ENCODE measurements around the gene UNC45A. TPM values are rescaled to one million over a fixed set of nuclear protein-coding genes. Genes with fewer than 3 reads are reported as not detected.
A peak's percentile ranks its signal among the peaks of the same experiment; 100 is the strongest.

The UNC45A gene
- total and polyA plus RNA-seq, 5 donors = 24.0 to 32.8 (median 28.4) TPM

GRCh38 chr15:90991587-90992285 lies 56.7 kb downstream of the UNC45A start:
- no peaks in the 10 kb centered on the region for H3K4me1 ChIP-seq (ENCODE audit: control insufficient read depth, insufficient read depth, low read length)
- ATAC-seq = no peak
- no peaks in the 10 kb centered on the region for H3K27me3 ChIP-seq (ENCODE audit: control insufficient read depth, insufficient read depth)
- no peak overlapping the region for H3K4me3 ChIP-seq (ENCODE audit: low read length)
- H3K9me3 ChIP-seq (ENCODE audit: control insufficient read depth, low read length) = no peaks in the 10 kb centered on the region
- intact Hi-C loops (cut with DNase I) = no loop called here
- no peak overlapping the region for H3K27ac ChIP-seq (ENCODE audit: low read length)
- DNase-seq = no peak
- 81% methylated on average over 6 of the region's 6 CpGs for WGBS

DNA sequence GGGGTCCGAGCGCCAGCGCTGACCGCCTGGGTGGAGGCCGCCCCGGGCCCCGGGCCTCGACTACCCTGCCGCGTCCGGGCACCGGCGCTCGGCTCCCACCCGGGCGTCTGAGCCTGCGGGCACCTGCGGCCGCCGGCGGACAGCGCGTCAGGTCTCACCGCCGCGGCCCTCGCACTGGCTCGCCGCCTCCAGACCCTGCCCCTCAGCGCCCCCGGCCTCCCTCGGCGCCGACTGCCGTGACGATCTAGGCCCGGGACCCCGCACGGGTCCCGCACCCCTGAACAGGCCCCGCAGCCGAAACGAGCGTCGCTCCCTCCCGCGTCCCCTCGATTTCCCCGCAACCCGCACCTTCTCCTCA lies 59.0 kb downstream of the UNC45A start:
- peak overlapping the region; percentile 77 for H3K4me3 ChIP-seq (ENCODE audit: low read length)
- under 1% methylated on average over 50 of the region's 50 CpGs for WGBS
- no peaks in the 10 kb centered on the region for H3K9me3 ChIP-seq (ENCODE audit: control insufficient read depth, low read length)
- intact Hi-C loops (cut with DNase I) = no loop called here
- H3K4me1 ChIP-seq (ENCODE audit: control insufficient read depth, insufficient read depth, low read length) = no peaks in the 10 kb centered on the region
- ATAC-seq (peak; percentile 17 to 49), DNase-seq (peak in 1 of 3 donors; percentile 69)
- peak overlapping the region; percentile 24 for H3K27ac ChIP-seq (ENCODE audit: low read length)
- no peaks in the 10 kb centered on the region for H3K27me3 ChIP-seq (ENCODE audit: control insufficient read depth, insufficient read depth)

DNA sequence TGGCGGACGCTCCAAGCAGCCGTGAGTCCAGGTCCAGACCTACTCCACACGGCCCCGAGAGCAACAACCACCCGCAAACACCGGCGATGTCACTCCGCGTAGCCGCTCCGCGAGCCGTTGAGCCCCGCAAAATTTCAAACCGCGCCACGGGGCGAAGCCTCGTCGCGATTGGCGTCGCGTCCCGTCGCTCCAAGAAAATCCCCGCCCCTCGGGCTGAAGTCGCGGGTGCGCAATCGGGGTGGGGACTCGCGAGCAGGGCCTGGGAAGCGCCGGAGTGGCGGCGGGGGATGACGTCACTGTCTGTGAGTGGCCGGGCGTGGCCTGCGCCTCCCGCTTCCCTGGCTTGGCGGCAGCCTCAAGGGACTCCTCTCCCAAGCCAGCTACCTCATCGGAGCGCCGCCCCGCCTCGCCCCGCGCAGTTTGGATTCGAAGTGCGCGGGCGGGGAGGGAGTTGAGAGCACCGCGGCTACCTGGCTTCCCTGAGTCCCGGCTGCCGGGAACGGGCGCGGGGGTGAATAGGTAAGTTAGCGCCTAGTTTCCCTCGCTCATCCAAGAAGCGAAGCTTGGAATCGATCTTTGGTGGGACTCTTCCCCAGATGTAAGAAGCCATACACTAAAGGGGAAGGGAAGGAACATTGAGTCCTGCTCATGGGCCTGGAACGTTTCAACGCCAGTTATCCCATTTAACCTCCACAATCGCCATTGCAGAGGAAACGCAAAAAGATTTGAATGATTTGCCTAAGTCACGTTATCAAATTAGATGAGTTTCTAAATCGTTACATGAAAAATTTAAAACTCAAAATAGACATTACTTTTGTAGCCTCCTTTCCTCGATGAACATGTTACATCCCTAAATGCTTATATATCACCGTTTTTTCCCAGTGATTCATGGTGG lies 59.6 kb downstream of the UNC45A start, which contains the start of gene PRC1:
PRC1 (minus strand) TSS at position 119 of the 895 bp plus-strand sequence; CDS start at position 1, 118 bp downstream.
- peak within 1 kb of the TSS; percentile 77 for H3K4me3 ChIP-seq (ENCODE audit: low read length)
- H3K27me3 ChIP-seq (ENCODE audit: control insufficient read depth, insufficient read depth) = no peaks in the 10 kb centered on the region
- intact Hi-C loops (cut with DNase I) = no loop called here
- WGBS = under 1% methylated on average over 75 of the region's 75 CpGs
- no peaks in the 10 kb centered on the region for H3K4me1 ChIP-seq (ENCODE audit: control insufficient read depth, insufficient read depth, low read length)
- DNase-seq = peak; percentile 99
- H3K27ac ChIP-seq (ENCODE audit: low read length) = peak within 1 kb of the TSS; percentile 73
- no peaks in the 10 kb centered on the region for H3K9me3 ChIP-seq (ENCODE audit: control insufficient read depth, low read length)
- peak; percentile 100 for ATAC-seq

DNA sequence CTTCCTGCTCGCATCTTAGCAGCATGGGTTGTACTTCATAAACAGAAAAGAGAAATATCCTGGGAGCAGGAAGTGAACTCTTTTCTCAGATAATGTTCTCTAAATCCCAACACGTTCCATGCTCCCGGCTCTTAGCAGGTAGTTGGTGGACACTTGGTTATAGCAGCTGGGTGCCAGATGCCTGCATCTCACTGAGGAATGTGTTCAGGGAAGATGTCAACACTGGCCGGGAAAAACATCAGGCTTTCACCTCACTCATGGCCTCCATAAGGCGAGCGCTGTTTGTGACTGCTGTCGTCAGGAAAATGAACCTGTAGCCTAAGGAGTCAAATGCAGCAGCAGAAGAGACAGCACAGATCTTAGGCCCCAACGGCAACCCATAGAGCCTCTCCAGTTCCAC lies 63.7 kb downstream of the UNC45A start:
- ATAC-seq (no peak), DNase-seq (no peak)
- WGBS = 75% methylated on average over 8 of the region's 8 CpGs
- Histone ChIP-seq H3K4me3 (ENCODE audit: low read length) (no peak overlapping the region), H3K9me3 (ENCODE audit: control insufficient read depth, low read length) (no peaks in the 10 kb centered on the region), H3K4me1 (ENCODE audit: control insufficient read depth, insufficient read depth, low read length) (no peaks in the 10 kb centered on the region), H3K27ac (ENCODE audit: low read length) (no peak overlapping the region), H3K27me3 (ENCODE audit: control insufficient read depth, insufficient read depth) (no peaks in the 10 kb centered on the region)
- intact Hi-C loops (cut with DNase I) = no loop called here

DNA sequence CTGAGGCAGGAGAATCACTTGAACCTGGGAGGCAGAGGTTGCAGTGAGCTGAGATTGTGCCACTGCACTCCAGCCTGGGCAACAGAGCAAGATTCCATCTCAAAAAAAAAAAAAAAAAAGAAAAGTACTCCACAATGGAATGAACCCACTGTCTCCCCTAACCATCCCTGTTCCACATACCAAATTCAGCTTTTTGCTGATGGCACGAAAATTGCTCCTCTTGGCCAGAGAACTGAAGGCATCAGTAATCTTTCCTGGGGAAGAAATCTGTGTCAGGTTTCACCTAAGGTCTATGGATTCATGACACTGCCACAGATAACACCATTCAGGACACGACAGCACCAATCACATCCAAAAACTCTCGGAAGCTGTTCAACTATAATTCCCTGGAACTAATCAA lies 66.1 kb downstream of the UNC45A start:
- WGBS = 88% methylated on average over 3 of the region's 3 CpGs

More for the DNA sequence above, 66.1 kb downstream of the UNC45A start:
- intact Hi-C loops (cut with DNase I) = no loop called here
- Histone ChIP-seq H3K4me1 (ENCODE audit: control insufficient read depth, insufficient read depth, low read length) (no peaks in the 10 kb centered on the region), H3K27me3 (ENCODE audit: control insufficient read depth, insufficient read depth) (no peaks in the 10 kb centered on the region), H3K9me3 (ENCODE audit: control insufficient read depth, low read length) (no peaks in the 10 kb centered on the region), H3K27ac (ENCODE audit: low read length) (no peak overlapping the region), H3K4me3 (ENCODE audit: low read length) (no peak overlapping the region)
- ATAC-seq (no peak), DNase-seq (no peak)

Other genes starting within 250 kb of the UNC45A start
- 10 to 100 TPM in 3 of 4 donors, 1 to 10 TPM in 1; 8.1 to 45.3 (median 29.0) TPM for gene BLM, start 217.9 kb upstream of the UNC45A start, total RNA-seq
- 17.3 TPM for gene BLM, start 217.9 kb upstream of the UNC45A start, polyA plus RNA-seq
- 10 to 100 TPM; 57.4 to 69.0 (median 60.8) TPM for gene FURIN, start 66.7 kb upstream of the UNC45A start, total RNA-seq
- 60.1 TPM for gene FURIN, start 66.7 kb upstream of the UNC45A start, polyA plus RNA-seq
- 10 to 100 TPM; 15.6 to 21.0 (median 18.0) TPM for gene FES, start 50.8 kb upstream of the UNC45A start, total RNA-seq
- gene FES, start 50.8 kb upstream of the UNC45A start, polyA plus RNA-seq = 17.6 TPM
- gene MAN2A2, start 32.0 kb upstream of the UNC45A start, total RNA-seq = 100 to 1,000 TPM in 2 of 4 donors, 10 to 100 TPM in 2; 75.9 to 118 (median 93.4) TPM
- gene MAN2A2, start 32.0 kb upstream of the UNC45A start, polyA plus RNA-seq = 41.6 TPM
- gene HDDC3, start 2.7 kb upstream of the UNC45A start, total RNA-seq = 10 to 100 TPM; 13.5 to 17.7 (median 17.0) TPM
- 22.2 TPM for gene HDDC3, start 2.7 kb upstream of the UNC45A start, polyA plus RNA-seq
- gene RCCD1, start 19.6 kb downstream of the UNC45A start, total RNA-seq = 10 to 100 TPM in 3 of 4 donors, 1 to 10 TPM in 1; 8.7 to 14.8 (median 13.4) TPM
- 11.1 TPM for gene RCCD1, start 19.6 kb downstream of the UNC45A start, polyA plus RNA-seq
- 1 to 10 TPM; 5.1 to 8.7 (median 6.9) TPM for gene PRC1, start 59.2 kb downstream of the UNC45A start, total RNA-seq
- 5.7 TPM for gene PRC1, start 59.2 kb downstream of the UNC45A start, polyA plus RNA-seq
- 1 to 10 TPM; 3.8 to 7.6 (median 6.8) TPM for gene VPS33B, start 87.3 kb downstream of the UNC45A start, total RNA-seq
- 4.2 TPM for gene VPS33B, start 87.3 kb downstream of the UNC45A start, polyA plus RNA-seq
- gene SV2B, start 165.0 kb downstream of the UNC45A start, total RNA-seq = 1 to 10 TPM in 3 of 4 donors, under 1 TPM in 1; 0.69 to 1.7 (median 1.4) TPM
- gene SV2B, start 165.0 kb downstream of the UNC45A start, polyA plus RNA-seq = 0.34 TPM

All from right cardiac atrium (tissue), 5 donors.